Cerebellar nuclear complex (tissue), 1 donor: ENCODE results near the gene SORCS2.

ENCODE experiments used
- DNase-seq, 2 experiments: peaks; one replicate each; lab custom pipeline; 2025; lab: John Stamatoyannopoulos, UW

The SORCS2 gene

DNA sequence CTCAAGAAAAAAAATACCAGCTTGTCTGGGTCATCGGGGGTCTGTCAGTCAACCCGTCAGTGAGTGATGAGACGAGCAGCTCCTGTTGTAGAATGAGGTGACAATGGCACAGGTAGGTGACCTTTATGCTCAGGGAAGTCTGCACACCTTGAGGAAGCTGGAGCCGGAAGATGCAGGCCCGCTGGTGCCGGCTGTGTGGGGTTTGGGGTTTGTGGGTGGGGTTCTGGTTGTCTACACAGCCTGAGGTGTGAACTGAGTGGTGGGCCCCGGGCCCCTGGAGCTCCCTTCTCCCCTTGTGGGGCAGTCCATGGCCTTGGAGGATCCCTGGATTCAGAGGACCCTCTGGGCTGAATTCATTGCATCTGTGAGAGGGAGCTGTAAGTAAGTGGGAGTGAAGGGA, 75.5 kb downstream of the SORCS2 start:
- no peak for DNase-seq

GRCh38 chr4:7268941-7269340, 76.6 kb downstream of the SORCS2 start:
- no peak for DNase-seq

GRCh38 chr4:7270121-7270520, 77.8 kb downstream of the SORCS2 start:
- DNase-seq = no peak

GRCh38 chr4:7272404-7272803, 80.1 kb downstream of the SORCS2 start:
- DNase-seq = no peak

- DNase-seq = no peak
Measured at GRCh38 chr4:7273738-7274297, 81.5 kb downstream of the SORCS2 start.

DNA sequence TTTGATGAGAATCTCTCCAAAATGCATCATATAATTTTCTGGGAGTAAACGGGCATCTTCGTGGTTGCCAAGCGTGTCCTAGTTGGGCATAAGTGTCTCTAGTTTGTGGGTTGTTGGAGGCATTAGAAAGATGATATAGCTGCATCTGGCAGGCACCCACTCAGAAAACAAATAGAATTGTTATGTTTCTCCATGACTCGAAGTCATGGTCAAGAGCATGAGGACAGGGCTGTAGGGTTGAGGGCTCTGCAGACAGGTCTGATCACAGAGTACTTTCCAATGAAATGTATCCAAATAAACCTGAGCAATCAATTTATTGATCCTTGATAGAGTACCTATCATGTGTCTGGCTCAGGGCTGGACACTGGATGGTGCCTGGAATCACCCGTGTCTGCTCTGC, 82.7 kb downstream of the SORCS2 start:
- DNase-seq = no peak

- no peak for DNase-seq
Measured at GRCh38 chr4:7275490-7276154, 83.3 kb downstream of the SORCS2 start.

GRCh38 chr4:7276515-7276914, 84.2 kb downstream of the SORCS2 start:
- DNase-seq = no peak

- no peak for DNase-seq
Measured at GRCh38 chr4:7278071-7278765, 85.9 kb downstream of the SORCS2 start.

GRCh38 chr4:7278981-7279380, 86.6 kb downstream of the SORCS2 start:
- DNase-seq = no peak

GRCh38 chr4:7279902-7280301, 87.6 kb downstream of the SORCS2 start:
- DNase-seq = no peak

DNA sequence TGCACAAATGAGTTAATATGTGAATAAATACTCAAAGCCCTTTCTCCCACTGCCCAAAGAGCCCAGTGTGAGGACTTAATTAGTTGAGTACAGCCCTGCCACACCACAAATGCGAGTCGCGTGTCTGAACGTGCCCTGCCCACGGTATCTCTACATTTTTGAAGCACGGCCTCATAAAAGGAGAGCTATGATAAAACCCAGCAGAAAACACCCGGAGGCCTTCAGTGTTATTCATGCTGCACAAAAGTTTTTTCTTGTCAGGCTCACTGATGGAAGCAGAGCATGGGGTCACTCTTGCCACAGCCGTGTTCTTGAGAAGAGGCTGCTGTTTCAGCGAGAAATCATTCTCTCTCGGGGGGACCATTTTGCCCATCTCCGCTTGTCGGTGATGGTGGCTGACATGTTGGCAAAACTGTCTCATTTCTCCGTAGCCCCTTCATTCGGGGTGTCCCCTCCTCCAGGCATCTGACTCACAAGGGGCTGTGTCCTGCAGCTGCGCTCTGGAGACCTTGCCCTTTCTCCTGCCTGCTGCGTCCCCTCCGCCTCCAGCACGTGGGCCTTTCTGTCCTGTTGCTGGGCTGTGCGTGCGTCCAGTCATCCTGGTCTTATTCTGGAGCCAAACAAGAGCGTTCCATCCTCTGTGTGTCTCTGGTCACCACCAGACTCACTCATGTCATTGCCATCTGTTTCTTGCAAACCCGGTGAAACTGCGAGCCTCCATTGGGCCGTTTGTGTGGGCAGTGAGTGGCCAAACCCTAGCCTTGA, 88.8 kb downstream of the SORCS2 start:
- no peak for DNase-seq

DNA sequence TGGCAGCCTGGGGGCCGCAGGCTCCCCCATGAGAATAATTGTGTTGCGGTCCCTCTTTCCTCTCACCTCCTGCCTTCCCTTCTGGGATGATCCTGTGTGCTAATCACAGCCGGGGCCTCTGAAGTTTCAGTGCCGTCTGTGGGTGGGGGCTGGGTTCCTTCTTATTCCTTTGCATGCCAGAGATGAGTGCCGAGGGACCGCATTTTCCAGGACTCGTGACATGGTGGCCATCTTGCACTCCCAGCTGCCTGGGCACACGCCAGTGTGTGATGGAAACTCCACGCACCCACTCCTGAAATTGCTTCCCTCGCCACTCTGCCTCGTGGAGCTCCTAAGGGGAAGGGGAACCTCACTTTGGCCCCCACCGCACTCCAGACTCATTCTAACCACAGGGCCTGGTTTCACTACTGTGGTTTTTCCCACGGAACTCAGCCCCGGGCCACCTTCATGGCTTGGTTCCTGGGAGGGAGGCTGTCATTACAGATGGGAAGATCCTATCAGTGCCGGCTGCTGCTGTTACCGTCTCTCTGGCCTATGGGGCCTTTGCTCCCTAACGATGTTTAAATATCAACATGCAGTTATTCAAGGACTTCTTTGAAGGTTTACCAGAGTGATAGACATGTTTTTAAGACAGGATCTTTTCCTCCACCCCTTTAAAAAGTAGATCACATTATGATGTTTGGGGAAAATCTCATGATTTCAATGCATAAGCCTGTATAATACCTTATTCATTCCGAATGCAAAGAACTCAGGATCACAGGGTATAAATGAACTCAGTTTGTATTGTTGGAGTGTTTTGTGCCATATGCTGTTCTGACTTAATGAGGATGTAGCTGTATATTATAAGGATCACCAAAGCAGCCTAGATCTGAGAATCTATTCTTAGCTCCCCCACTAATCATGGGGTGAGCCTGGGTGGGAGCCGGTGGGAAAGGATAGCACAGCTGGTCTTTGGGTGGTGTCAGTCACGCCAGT, 89.6 kb downstream of the SORCS2 start:
- DNase-seq = no peak

DNA sequence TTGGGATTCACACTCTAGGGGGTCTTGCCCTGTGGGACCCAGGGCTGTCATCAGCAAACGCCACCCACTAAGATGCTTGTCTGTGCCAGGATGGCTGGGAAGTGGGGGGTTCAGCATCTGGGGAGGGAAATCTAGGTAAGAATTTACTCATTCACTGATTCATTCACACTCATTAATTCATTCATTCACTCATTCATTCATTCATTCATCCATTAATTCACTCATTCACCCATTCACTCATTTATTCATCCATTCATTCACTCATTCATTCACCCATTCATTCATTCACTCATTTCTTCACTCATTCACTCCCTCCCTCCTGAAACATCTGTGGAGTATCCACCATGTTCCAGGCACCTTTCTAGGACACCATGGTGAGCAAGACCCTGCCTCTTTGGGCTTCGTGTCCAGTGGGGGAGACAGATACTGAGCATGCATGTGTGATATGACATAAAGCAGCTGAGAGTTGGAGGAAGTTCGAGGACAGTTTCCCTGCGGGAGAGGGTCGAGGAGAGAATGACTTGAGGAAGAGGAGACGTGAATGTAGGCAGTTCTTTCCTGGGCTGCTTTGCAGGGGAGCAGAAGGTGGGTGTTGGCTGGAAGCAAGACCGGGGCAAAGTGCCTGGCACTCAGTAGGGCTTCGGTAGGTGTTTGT, 90.6 kb downstream of the SORCS2 start:
- no peak for DNase-seq

DNA sequence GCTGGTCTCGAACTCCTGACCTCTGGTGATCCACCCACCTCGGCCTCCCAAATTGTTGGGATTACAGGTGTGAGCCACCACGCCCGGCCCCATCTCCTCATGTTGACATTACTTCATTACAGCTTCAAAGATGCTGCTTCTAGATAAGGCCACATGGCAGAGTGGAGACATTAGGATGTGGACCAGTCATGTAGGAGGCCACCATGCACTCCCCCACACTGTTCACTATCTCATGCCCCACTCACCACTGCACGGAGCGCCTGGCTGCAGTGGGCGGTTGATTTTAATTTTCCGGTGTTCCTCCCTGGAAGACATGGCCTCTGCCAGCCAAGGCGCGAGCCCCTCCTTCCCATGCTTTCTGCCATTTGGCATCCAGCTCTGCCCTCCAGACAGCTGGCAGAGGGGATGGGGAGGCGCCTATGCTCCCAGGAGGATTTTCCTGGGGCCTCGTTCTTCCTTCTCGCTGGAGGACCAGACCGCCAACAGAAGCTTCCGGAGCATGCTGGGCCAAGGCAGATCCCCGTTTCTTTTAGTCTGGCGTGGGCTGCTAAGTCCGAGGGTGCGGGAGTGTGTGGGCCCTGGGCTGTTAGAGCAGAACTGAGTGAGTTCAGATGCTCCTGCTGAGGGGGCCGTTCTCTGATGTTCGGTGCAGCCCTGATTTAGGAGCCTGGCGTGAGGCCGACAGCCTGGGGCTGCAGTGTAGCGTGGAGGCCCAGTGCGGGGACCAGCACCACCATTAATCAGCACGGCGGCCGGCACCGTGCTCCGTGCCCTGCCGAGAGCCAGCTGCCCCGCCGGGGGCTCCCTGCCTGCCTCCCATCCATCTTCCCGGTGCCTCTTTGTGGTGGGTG, 93.1 kb downstream of the SORCS2 start:
- DNase-seq = no peak

- no peak for DNase-seq
Measured at GRCh38 chr4:7286170-7286569, 93.8 kb downstream of the SORCS2 start.

DNA sequence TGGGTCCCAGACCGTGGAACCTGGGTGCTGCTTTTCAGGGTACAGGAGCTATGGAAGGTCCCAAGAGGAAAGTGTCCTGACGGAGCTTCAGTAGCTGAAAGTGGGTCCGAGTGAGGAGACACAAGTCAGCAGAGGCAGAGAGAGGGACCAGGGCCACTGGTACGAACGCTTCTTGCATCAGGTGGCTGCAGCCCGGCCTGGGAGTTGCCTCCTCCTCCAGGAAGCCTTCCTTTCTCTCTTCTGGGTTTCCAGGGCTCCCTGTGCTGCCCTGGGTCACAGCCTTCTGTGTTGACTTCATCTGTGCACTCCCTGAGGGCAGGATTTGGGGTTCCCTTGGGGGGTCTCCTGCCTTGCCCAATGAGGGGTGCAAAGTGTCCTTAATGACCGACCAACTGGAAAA, 94.5 kb downstream of the SORCS2 start:
- no peak for DNase-seq

DNA sequence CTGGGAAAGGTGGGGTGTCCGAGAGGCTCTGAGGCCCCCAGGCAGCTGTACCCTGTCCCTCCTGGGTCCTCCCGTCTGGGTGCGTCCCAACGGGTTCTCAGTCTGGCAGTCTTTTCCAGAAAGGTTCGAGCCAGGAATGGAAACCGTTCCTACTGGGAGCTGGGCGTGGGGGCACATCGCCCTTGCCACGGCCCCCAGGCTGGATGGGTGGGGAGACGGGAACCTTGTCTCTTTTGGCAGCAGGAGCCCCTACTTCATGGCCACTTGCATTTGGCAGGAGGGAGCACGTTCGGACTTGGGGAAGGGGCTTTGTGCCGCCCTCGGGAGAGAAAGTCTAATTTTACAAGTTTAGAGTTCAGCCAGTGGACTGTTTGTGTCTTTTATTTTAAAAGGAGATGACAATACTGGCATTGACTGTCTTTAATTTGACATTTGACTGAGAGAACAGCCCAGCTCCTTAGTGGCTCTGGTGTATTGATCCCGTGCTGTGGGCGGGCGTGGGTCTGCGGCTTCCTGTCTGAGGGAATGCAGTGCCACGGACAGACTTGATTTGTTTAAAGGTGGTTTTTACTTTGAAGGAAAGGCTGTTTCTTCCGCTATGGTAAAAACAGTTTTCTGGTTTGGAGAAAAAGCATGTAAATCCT, 95.1 kb downstream of the SORCS2 start:
- no peak for DNase-seq

DNA sequence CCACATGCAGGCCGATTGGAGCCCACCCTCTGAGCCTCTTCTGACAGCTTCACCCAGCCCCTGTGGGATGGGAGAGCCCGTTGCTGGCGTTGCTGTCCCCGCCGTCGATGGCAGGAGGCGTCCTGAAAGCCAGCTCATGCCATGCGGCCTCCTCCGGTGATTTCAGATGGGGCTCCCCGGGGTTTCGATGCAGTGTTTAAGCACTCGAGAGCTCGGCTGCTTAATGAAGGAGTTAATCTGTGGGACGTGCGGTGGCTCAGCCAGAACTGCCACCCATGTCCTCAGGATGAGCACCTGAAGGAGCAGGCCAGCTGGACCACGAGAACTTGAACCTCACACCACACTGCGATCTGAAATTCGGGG, 95.6 kb downstream of the SORCS2 start:
- DNase-seq = no peak
